ENCODE results near the gene ARHGEF19.
"Not testable (repeated sequence)": the region's sequence is repeated elsewhere in the genome, so short reads cannot be mapped to it uniquely, and the experiment has no call there.

Gene ARHGEF19

DNA sequence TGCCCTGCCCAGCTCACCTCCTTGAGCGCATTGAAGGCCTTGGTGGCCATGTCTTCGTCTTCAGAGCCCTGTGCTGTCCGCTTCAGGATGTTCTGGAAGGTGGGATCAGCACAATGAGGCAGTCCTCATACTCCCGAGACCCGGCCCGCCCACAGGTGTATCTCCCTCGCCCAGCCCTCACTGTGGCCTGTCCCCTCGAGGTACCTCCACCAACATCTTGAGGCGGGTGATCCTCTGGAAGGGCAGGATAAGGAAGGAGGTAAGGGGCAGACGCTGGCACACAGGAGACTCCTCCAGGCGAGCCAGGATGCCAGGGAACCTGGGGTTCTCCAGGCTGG, 7.1 kb downstream of the ARHGEF19 start:
- no peak for DNase-seq (ENCODE audit: low read depth, low spot score)

DNA sequence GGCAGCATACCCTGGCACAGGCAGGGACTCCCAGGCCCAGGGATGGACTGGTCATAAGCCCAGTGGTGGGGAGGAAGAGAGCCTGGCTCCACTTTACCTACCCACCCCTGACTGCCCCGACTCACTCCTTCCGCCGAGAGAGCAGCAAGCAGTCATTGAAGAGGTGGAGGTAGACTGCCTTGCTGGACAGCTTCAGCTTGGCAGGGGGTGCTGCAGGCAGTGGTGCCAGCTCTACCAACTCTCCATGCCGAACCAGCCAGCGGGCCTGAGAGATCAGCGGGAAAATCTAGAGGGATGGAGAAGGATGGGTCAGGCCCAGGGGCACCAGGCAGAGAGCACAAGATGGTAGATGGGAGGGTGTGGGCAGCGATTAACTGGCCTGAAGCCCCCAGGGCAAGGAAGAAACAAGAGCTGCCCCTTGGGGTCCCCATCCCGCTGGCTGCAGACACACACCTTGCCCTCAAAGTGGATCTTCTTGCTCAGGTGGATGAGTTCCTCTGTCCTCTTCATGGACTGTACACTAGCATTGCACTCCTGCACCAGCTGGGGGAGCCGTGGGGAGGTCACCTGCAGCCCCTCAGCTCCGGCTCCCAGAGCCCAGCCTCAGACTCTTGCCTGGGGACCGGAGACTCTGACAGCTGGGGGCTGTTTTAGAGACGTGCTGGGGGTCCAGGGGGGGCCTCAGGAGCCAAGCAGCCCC, 7.7 kb downstream of the ARHGEF19 start:
- DNase-seq (ENCODE audit: low read depth, low spot score) = no peak

DNA sequence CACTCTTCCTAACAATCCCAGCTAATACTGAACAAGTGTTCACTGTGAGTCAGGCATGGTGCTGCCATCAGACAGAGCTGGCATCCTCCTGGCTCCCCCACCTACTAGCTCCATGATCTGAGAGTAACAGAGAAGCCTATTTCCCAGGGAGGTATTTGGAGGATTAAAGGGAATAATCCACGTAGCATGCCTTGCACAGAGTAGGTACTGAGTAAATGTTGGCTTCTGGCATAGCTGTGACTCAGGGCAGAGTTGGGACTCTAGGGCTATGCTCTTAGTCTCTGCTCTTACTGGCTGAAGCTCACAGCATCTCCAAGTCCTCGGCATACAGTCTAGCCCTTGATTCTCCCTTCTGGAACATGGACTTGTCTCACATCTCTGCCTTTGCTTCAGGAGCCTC, 8.2 kb downstream of the ARHGEF19 start:
- no peak for DNase-seq (ENCODE audit: low read depth, low spot score)

DNA sequence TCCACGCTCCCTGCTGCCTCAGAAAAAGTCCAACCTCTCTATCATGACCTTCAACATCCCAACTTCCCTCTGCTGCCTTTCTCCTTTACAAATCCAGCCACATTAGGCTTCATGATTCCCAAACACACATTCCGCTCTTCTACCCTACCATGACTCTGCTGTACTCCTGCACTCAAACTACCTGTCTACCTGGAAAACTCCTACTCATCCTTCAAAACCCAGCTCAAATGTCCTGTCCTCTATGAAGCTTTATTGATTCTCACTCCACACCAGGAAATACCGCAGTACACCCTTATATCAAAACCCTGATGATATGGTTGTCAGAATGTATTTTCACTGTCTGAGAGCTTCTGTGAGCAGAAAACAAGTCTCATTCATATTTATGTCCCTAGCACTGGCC, 8.9 kb downstream of the ARHGEF19 start:
- DNase-seq (ENCODE audit: low read depth, low spot score) = no peak

DNA sequence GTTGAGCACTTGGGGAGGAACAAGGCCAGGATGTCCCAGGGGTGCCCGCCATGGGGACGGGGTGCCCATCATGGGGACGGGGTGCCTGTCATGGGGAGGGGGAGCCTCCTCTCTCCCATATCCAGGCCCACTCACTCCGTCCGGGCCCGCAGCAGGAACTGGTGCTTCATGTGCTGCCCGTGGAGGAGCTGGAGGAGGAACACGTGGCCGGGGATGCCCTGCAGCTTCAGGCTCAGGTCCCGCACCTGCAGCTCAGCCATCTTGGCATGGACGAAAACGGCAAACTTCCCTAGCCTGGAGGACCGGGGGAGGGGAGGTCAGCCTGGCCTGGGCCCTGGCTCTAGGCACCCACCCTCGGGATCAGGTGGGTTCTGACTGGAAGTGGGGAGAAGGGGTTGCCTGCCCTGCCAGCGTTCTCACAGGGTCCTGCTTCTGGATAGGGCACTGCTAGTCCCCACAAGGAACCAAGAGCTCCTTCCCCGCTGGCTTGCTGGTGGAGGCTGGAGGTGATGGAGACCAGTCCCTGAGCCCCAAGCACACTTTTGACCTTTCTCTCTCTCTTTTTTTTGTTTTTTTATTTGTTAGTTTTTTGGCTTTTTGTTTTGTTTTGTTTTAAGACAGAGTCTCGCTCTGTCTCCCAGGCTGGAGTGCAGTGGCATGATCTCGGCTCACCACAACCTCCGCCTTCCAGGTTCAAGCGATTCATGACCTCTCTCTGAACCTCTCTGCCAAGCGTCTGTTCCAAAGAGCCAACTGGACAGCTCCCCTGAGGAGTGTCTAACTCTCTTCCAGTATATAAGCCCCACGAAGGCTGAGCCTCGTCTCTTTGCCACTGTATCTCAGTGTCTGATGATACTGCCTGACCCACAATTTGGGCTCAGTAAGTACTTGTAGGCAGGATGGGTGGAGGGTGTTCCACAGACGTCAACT, 9.9 kb downstream of the ARHGEF19 start:
- DNase-seq (ENCODE audit: low read depth, low spot score) = no peak

DNA sequence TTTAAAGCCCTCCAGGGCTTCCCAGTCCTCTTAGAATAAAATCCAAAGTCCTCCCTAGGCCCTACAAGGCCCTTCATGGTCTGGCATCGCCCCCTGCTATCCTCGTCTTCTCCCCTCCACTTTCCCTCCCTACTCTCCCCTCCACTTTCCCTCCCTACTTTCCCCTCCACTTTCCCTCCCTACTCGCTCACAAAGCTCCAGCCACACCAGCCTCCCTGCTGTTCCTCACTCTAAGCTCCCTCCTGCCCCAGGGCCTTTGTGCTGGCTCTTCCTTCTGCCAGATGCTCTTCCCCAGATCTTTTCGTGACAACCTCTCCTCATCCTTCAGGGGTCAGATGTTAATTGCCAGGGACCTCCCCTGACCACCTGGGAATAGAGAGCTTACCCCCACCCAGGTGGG, 12.8 kb downstream of the ARHGEF19 start:
- no peak for DNase-seq (ENCODE audit: low read depth, low spot score)

DNA sequence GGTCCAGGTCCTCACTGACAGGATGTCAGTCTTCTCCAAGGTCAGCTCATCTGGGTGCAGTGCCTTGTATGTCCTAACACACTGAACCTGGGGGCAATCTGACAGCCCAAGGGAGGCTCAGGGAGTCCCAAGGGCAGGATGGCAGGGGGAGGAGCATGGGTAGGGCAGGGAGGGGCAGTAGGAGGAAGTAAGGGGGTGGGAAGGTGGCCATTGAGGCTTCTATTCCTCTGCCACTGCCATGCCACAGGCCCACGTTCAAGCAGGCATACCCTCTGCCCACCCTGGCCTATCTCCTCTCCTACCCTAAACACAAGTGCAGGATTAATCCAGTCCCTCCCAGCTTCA, 13.3 kb downstream of the ARHGEF19 start:
- DNase-seq (ENCODE audit: low read depth, low spot score) = no peak

DNA sequence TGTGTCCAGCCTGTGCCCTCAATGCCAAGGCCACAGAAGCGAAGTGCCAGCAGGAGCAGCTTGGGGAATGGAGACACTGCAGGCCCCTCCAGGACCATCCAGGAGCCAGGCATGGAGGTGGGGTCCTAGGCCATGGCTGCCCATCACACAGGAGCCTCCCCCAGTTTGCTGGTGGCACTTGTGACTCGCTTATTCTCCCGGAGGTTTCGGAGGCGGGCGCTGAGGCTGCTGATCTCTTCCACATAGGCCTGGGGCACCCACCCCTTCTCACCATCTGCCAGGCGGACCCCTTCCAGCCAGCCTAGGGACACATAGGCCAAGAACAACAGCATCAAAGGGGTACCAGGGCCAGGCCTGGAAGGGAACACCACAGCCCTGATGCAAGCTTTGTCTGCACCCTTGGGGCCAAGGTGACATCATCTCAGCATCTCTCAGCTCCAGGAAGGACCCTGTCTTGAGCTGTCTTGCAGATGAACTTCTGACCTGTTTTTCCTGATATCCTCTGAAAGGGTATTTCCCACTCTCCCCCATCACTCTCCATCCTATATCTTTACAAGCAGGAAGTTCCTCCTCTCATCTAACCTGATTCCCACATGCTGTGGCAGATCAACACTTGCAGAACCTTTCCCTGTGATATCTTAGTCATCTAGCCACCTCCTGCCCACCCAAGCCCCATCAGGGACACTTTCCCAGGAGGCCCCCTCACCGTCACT, 13.9 kb downstream of the ARHGEF19 start:
- DNase-seq (ENCODE audit: low read depth, low spot score) = no peak

DNA sequence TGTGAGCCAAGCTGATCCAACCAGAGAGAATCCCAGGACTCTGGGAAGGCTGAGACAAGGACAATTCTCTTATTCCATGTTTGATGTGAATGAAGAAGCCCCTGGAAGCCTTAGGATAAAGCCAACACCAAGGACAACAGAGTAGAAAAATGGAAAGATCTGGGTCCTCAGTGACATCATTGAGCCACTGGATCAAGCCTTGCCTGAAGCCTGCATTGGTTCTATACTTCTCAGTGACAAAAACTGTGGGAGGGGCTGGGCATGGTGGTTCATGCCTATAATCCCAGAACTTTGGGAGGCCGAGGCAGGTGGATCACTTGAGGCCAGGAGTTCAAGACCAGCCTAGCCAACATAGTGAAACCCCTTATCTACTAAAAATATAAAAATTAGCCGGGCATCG, 15.6 kb downstream of the ARHGEF19 start:
- no peak for DNase-seq (ENCODE audit: low read depth, low spot score)

DNA sequence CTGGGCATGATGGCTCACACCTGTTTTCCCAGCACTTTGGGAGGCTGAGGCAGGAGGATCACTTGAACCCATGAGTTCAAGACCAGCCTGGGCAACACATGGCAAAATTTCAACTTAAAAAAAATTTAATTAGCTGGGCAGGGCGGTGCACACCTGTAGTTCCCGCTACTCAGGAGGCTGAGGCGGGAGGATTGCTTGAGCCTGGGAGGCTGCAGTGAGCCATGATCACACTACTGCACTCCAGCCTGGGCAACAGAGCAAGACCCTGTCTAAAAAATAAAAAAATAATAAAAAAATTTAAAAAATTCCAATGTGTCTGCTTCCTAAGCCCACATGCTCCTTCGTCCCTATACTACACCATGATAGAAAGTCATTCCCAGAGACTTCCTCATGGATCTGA, 16.3 kb downstream of the ARHGEF19 start:
- DNase-seq (ENCODE audit: low read depth, low spot score) = not testable (repeated sequence)

DNA sequence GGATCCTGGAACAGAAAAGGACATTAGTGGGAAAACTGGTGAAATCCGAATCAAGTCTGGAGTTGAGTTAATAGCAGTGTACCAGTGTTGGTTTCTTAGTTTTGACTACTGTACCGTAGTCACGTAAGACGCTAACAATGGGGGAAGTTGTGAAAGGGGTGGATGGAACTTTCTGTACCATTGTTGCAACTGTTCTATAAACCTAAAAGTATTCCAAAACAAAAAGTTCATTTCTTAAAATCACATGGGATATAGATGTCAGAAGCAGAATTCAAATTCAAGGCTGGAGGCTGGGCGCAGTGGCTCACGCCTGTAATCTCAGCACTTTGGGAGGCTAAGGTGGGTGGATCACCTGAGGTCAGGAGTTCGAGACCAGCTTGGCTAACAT, 16.9 kb downstream of the ARHGEF19 start:
- no peak for DNase-seq (ENCODE audit: low read depth, low spot score)

DNA sequence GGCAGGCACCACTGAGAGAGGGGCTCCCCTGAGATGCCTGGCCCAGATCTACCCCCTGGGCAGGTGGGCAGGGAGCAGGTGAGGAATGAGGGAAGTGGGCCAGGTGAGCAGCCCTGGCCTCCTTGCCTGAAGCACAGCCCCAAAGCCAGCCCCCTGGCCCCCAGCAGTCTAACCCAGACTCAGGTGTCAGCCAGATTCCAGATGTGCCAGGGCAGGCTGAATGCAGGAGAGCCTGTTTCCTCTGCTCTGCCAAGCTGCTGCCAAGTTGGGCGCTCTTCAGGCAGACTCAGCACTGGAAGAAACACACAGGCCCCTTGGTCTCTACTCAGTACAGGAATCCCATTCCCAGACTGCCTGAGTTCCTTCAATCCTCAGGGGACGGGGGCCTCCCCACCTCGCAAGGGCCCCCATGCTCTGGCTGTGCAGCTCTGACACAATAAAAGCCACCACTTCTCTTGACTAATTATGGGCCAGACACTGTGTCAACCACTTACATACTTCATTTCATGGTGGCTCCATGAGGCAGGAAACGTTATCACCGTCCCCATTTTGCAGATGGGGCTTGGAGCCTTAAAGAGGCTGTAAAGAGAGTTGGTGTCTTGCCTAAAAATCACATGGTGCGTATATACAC, 20.4 kb downstream of the ARHGEF19 start:
- DNase-seq (ENCODE audit: low read depth, low spot score) = no peak

DNA sequence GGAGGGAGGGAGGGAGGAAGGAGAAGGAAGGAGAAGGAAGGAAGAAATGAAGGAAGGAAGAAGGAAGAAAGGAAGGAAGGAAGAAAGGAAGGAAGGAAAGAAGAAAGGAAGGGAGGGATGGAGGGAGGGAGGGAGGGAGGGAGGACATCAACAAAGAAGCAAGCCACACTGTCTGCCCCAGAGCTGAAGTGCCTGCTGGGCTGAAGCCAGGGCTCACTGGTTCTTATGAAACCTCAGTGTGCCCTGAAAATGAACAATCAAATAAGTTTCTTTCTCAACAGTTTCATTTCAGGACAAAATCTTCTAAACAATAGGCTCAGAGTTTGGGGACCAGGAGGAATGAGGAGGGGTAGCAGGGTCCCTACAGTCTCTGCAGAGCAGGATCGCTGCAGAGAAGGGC, 21.1 kb downstream of the ARHGEF19 start:
- DNase-seq (ENCODE audit: low read depth, low spot score) = no peak

DNA sequence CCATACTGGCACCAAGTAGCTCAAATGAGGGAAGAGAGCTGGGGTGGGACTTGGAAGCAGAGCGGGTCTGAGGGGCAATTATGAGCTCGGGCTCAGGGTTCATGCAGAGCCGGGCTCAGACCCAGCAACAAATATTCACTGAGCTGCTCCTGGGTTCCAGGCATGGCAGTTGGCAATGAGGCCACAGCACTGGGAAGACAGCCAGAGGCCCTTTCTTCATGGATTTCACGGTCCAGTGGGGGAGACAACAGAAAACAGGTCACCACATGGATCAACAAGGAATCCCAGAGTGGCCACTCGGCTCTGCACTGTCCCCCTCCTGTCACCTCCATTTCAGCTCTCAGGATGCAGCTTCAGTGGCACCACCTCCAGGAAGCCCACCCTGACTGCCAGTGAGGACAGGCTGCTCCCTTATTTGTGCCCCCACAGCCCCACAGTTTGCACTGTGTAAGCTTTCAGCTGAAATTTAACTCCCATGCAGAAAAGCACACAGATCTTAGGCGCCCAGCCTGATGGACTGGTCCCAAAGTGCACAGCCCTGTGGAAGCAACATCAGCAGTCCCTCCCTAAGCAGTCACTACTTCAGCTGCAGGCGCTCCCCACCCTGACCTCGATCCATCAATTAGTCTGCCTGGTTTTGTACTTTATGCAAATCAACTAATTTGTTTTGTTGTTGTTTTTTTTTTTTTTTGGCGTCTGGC, 22.4 kb downstream of the ARHGEF19 start:
- no peak for DNase-seq (ENCODE audit: low read depth, low spot score)

DNA sequence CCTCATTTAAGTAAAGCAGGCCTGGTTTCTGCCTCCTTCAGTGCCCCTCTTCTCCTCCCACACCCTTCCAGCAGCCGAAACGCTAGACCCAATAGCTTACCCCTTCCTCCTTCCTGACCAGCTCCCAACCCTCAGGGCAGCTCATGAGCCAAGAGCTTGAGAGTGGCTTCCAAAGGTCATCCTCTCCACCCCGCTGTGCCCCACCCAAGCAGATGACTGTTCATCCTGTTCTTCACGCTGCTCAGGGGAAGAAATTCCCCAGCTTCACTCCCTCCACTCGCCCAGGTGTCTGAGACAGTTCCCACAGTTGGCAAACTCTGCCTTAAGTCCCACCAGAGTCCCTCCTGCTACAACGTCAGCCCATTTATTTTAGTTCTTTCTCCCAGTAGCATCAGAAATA, 23.4 kb downstream of the ARHGEF19 start:
- no peak for DNase-seq (ENCODE audit: low read depth, low spot score)

DNA sequence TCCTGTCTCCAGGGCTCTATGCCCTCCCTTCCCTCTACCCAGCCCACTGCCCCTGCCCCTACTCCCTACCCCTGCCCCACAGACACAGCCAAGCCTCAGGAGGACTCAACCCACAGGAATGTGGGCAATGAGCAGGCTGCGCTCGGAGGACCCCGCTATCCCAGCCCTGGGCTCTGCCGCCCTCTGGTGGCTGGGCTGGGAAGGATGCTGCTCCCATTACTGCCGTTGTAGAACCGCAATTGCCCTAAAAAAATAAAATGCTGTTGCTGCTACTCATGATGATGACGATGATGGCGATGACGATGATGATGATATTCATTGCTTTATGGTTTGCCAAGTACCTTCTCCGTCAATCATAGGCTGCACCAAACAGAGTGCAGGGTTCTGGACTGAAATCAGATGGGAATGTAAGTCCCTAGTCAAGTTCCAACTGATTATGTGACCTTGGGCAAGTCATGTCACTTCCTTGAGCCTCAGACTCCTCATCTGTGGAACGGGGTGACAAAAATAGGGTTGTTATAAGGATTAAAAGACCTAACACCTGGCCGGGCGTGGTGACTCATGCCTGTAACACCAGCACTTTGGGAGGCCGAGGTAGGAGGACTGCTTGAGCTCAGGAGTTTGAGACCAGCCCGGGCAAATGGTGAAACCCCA, 24.6 kb downstream of the ARHGEF19 start:
- DNase-seq (ENCODE audit: low read depth, low spot score) = no peak

DNA sequence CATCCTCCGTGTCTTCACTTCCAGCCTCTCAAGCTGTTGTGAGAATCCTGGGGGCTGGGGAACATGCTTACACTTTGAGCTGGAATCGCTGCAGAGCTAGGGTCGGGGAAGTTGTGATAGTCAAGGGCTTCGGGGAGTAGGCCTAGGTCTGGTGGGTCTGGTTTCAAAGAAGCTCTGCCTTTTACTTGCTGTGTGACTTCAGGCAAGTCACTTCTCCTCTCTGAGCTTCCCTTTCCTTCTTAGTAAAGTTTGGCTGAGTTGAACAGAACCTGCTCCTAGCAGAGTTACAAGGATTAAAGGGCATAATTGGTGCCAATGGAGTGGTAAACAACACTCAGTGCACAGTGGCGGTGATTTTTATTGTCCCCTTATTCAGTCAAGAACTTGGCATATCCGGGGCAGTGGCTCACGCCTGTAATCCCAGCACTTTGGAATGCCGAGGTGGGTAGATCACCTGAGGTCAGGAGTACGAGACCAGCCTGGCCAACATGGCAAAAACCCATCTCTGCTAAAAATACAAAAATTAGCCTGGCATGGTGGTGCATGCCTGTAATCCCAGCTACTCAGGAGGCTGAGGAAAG, 25.7 kb downstream of the ARHGEF19 start:
- no peak for DNase-seq (ENCODE audit: low read depth, low spot score)

DNA sequence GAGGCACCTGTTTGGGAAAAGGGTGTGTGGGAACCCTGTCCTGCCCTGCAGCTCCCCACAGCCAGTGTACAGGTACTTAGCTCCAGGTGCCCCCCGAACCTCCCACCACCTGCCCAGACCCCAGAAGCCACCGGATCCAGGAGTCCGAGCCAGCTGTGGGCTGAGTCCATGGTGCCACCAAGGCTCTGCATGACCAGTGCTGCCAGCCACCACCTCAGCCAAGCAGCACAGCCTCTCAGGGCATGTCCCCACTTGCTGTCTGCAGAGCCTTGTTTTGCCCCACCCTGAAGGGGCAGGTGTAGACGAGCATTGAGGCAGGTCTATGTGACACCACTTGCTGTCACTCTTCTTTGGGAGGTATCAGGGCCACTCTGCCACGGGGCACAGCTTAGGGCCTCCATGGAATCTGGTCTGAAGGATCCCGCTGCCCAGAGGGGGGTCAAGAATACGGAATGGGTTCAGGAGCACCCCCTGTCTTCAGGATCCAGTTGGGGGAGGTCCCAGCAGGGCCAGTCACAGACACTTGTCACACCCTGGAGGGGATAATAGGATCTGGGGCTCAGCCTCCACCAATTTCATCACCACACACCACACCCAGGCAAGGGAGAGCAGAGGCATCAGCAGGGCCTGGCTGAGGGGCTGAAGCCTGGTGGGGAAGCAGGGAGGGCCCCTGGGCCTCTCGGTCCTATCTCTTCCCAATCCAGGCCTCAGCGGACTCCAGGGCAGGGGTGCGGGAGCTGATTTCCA, 27.7 kb downstream of the ARHGEF19 start:
- no peak for DNase-seq (ENCODE audit: low read depth, low spot score)

DNA sequence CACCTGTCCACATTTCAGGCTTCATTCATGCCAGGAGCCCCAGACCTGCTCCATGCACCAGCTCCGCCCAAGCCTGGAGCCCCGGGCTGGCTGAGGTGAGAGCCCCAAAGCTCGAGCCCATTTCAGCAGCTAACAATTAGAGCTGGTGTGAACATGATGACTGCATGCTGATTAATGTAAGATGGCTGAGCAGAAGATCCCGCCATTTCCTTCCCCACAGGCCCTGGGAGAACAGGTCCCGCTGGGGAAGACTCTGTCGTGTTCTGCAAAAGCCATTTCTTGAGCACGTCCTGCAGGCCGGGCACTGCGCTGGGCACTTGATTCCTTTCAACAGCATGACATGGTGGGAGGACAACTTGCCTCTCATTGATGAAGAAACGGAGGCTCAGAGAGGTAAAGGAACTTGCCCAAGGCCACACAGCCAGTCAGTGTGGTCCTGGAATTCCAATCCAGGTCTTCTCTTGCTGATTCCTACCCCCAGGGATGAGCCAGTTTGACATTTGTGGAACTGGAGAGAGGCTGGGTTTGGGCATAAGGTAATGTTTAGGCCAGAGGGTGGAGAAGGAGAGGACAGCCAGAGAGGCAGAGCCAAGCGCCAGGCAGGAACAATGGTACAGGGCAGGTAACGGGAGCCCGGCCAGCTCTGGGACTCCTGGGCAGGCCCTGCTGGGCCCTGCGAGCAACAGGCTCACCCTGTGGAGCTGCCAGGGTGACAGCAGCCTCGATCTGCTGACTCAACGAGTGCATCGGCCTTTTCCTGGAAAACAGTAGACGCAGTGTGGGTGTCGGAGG, 28.5 kb downstream of the ARHGEF19 start:
- DNase-seq (ENCODE audit: low read depth, low spot score) = no peak
